Measurements from ENCODE around the gene AP3B1. TPM values are rescaled to one million over a fixed set of nuclear protein-coding genes. Genes with fewer than 3 reads are reported as not detected.

AP3B1 gene
- total RNA-seq, 1 donor from 2014 or later: 40.0 TPM

- TF ChIP-seq CTCF (IDR thresholded peaks at IDR 0.05): no peak
- no peak for ATAC-seq
- no peaks in the 10 kb centered on the region for H3K9me3 ChIP-seq
- DNase-seq: no peak
- no peaks in the 10 kb centered on the region for H3K27me3 ChIP-seq (ENCODE audit: low read depth)
- H3K4me1 ChIP-seq: no peaks in the 10 kb centered on the region
- H3K4me3 ChIP-seq: no peak overlapping the region
- H3K27ac ChIP-seq: no peak overlapping the region
- H3K36me3 ChIP-seq: no peaks in the 10 kb centered on the region
- intact Hi-C loops (cut with DNase I): no loop called here
These were observed 49.4 kb downstream of the AP3B1 start for GRCh38 chr5:78245136-78245535.

- no peak for ATAC-seq
- TF ChIP-seq CTCF (IDR thresholded peaks at IDR 0.05): no peak
These were observed 50.9 kb downstream of the AP3B1 start for GRCh38 chr5:78243639-78244038.

GRCh38 chr5:78243091-78243490 lies 51.4 kb downstream of the AP3B1 start:
- Histone ChIP-seq H3K9me3 (no peaks in the 10 kb centered on the region), H3K36me3 (no peaks in the 10 kb centered on the region), H3K4me1 (no peaks in the 10 kb centered on the region), H3K27me3 (ENCODE audit: low read depth) (no peaks in the 10 kb centered on the region), H3K4me3 (no peak overlapping the region), H3K27ac (no peak overlapping the region)
- TF ChIP-seq CTCF (IDR thresholded peaks at IDR 0.05): no peak
- intact Hi-C loops (cut with DNase I): no loop called here
- DNase-seq (no peak), ATAC-seq (no peak)

More at GRCh38 chr5:78243639-78244038, 50.9 kb downstream of the AP3B1 start:
- no peaks in the 10 kb centered on the region for H3K9me3 ChIP-seq
- no peaks in the 10 kb centered on the region for H3K27me3 ChIP-seq (ENCODE audit: low read depth)
- no peaks in the 10 kb centered on the region for H3K4me1 ChIP-seq
- no peaks in the 10 kb centered on the region for H3K36me3 ChIP-seq
- H3K4me3 ChIP-seq: no peak overlapping the region
- intact Hi-C loops (cut with DNase I): no loop called here
- DNase-seq: no peak
- no peak overlapping the region for H3K27ac ChIP-seq

GRCh38 chr5:78242001-78242400 lies 52.5 kb downstream of the AP3B1 start:
- no peak for ATAC-seq
- Histone ChIP-seq H3K4me3 (no peak overlapping the region), H3K9me3 (no peaks in the 10 kb centered on the region), H3K27ac (no peak overlapping the region), H3K4me1 (no peaks in the 10 kb centered on the region), H3K36me3 (no peaks in the 10 kb centered on the region), H3K27me3 (ENCODE audit: low read depth) (no peaks in the 10 kb centered on the region)
- no peak for DNase-seq
- no peak for TF ChIP-seq CTCF (IDR thresholded peaks at IDR 0.05)
- intact Hi-C loops (cut with DNase I): no loop called here

GRCh38 chr5:78237911-78238310 lies 56.6 kb downstream of the AP3B1 start:
- intact Hi-C loops (cut with DNase I): no loop called here
- ATAC-seq: no peak

More at GRCh38 chr5:78237911-78238310, 56.6 kb downstream of the AP3B1 start:
- H3K4me3 ChIP-seq: no peak overlapping the region
- no peaks in the 10 kb centered on the region for H3K36me3 ChIP-seq
- no peak for DNase-seq
- H3K4me1 ChIP-seq: no peaks in the 10 kb centered on the region
- H3K27me3 ChIP-seq (ENCODE audit: low read depth): no peaks in the 10 kb centered on the region
- TF ChIP-seq CTCF (IDR thresholded peaks at IDR 0.05): no peak
- no peak overlapping the region for H3K27ac ChIP-seq
- H3K9me3 ChIP-seq: no peaks in the 10 kb centered on the region

Data from lower lobe of right lung (tissue), 2 donors.